Colon (tissue), 2 donors: ENCODE data around the gene ULK2.

Source experiments
- FAIRE-seq: peaks from 2 replicates; lab custom pipeline; 2012; peaks lifted over from hg19 to GRCh38; lab: Jason Lieb, UNC
- donor health status: control.
- donor health status: control.

ULK2 gene

DNA sequence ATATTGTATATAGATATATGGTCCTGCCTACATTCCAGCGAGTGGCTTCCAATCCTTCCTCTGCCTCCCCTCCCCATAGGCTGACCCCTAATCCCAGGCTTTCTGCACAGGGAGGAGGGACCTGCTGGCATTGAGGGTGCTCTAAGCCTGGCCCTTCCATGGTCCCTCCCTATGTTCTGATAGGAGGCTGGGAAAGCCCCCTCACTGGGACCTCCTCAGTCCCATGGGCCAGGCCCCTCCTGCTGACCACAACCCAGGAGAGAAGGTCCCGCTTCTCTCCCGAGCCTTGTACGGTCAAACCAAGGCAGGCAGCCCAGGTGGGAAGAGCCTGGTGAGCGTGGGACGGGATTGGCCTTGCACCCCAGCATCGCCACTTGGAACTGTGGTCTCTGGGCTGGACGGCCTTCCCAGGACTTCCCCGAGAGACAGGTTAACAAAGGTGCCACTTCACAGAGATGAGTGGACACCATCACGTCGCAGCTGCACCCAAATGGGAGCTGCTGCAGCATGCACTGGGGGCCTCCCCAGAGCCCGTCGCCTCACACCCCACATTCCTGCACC is 120.5 kb downstream of the ULK2 start:
- FAIRE-seq, result no peak

GRCh38 chr17:19746517-19746916 is 121.2 kb downstream of the ULK2 start:
- no peak for FAIRE-seq

GRCh38 chr17:19744922-19745757 is 122.6 kb downstream of the ULK2 start:
- no peak for FAIRE-seq

- no peak for FAIRE-seq
These were observed 123.2 kb downstream of the ULK2 start for GRCh38 chr17:19744492-19744891.

- no peak for FAIRE-seq
These were observed 124.3 kb downstream of the ULK2 start for GRCh38 chr17:19743101-19744100.

- no peak for FAIRE-seq
These were observed 125.2 kb downstream of the ULK2 start for GRCh38 chr17:19742495-19742894.

DNA sequence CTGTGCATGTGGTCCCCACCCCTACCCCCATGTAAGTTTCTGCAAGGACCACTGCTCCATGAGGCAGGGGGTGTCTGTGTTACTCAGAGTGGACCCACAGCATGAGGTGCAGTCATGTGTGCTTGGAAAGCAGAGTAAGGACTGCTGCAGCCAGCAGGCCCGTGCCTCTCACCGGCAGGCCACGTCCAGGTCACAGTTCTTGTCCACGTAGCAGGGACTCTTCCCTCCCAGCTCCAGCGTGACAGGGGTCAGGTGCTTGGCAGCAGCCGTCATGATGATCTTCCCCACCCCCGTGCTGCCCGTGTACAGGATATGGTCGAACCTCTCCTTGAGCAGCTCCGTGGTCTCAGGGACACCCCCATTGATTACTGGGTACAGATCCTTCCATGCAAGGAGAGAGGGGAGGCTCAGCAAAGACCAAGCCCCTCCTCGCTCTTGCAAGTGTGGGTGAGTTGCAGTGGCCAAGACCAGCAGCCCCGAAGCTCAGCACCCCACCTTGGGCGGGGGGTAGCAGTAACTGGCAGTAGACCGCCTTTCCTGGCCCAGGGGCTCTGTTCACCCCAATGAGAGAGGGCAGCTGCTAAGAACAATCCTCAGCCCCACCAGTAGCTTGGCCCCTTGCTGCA is 125.8 kb downstream of the ULK2 start:
- FAIRE-seq, result no peak

DNA sequence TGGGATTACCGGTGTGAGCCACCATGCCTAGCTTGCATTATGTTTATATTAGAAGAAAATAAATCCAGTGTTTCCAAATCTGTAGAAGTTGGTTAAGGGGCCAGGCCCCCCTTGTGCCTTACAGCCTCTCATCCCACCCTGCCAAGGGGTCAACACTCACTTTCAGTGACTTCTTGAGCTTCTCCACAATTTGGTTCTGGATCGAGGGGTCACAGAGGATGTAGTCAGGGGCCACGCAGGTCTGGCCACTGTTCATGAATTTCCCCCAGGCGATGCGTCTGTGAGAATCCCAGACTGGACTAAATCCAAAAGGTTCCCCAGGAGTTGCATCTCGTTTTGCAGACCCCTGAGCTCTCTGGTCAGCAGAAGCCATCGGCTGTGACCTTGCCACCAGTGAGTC is 126.8 kb downstream of the ULK2 start:
- FAIRE-seq, result no peak

GRCh38 chr17:19739241-19740201 is 128.2 kb downstream of the ULK2 start:
- FAIRE-seq, result no peak

DNA sequence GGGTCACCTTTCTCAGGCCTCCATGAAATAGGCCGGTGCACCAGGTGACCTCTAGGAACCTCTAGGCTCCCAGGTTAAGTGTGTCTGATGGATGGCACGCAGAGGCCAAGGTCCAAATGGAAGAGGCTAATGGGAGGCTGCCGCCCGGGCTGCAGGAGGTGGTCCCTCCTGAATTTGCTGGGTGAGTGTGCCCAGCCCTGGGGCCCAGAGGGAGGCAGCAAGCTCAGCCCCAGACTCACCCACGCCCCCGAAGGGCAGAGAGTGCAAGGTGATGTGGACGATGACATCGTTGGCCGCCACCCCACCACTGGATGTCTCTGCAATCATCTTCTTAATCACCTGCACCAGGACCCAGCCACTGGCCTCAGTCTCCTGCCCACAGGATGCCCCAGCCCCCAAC is 129.0 kb downstream of the ULK2 start:
- no peak for FAIRE-seq

DNA sequence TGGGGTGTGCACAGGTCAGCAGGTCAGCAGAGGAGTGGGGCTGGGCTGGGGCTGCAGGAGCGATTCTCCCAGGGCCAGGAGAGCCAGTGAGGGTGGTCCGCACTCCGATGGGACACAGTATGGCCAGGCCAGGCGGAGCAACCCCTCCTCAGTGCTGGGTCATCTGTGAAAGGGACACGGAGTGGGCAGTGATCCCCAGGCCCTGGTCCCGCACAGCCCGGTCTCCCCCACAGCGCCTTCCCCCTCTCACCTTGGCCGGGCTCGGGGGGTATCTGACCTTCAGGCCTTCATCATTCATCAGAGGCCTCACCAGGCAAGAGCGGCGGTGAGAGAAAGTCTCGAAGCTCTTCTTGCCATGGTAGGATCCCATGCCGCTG is 129.7 kb downstream of the ULK2 start:
- no peak for FAIRE-seq

DNA sequence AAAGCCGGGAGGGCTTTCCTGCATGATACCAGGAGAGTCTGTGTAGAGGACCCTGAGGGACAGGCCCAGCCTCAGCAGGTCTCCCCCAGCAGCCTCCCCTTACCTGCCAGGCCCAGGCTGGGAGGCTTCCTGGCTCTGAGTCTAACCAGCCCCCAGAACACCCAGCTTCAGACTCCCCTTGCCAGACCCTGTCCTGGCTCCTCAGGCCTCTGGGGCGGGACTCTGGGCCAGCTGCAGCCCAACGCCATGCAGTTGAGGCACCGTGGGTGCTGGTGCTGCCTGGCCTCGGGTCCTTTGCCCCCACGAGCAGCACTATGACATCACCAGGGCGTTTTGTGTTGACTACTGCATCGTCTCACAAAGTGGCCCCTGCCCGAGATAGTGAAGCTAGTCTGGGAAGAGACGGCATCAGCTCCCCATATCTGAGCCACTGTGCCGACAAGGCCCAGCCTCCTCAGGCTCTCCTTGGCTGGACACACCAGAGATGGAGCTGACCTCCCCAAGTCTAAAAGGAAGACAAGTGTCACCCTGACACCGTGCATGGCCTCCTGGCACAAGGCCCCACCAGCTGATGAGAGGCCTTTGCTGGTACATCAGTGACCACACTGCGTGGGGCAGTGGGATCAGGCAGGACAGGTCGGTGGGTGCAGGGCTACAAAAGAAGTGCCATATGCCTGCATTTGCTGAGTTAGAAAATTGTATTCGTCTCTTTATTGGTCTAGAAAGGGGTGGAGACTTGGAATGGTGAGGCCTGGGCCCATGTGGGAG is 130.2 kb downstream of the ULK2 start:
- no peak for FAIRE-seq

DNA sequence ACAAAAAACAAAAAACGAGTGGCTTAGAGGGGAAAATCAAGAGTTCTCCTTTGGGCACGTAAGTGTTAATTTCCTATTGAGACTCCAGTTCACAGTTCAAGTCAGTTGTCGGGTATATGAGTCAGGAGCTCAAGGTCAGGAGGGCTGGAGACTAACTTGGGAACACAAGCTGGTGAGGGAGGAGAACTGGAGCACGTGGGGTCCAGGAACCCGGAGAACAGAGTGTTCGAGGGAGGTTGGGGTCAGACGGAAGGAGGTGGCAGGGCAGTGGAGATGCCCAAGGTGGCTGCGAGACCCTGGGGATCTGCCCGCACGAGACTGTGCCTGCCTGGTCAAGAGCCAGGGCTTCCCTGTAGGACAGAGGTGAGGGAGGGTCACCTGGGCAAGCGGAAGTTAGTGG is 131.7 kb downstream of the ULK2 start:
- no peak for FAIRE-seq

GRCh38 chr17:19733953-19734526 is 133.7 kb downstream of the ULK2 start:
- FAIRE-seq, result no peak

- no peak for FAIRE-seq
These were observed 136.1 kb downstream of the ULK2 start for GRCh38 chr17:19731626-19732025.

DNA sequence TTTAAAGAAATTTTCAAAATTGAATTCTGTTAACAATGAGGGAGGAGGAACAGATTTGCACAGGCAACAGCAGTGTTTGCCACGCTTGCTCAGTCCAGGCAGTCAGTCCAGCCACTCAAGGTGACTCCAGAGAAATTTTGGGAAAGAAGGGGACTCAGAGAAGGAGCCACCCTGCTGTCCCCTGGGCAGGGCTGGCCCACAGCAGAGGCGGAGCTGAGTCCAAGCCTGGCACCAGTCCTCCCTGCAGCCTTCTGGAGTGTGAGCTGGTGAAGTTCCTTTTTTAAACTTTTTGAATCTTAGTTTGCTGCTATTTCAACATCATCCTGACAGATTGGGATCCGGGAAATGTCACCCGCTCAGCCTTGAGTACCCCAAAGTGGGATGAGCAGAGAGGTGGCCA is 136.9 kb downstream of the ULK2 start:
- FAIRE-seq, result no peak

- FAIRE-seq, result no peak
These were observed 137.8 kb downstream of the ULK2 start for GRCh38 chr17:19729900-19730299.

GRCh38 chr17:19728084-19728495 is 139.6 kb downstream of the ULK2 start:
- no peak for FAIRE-seq

DNA sequence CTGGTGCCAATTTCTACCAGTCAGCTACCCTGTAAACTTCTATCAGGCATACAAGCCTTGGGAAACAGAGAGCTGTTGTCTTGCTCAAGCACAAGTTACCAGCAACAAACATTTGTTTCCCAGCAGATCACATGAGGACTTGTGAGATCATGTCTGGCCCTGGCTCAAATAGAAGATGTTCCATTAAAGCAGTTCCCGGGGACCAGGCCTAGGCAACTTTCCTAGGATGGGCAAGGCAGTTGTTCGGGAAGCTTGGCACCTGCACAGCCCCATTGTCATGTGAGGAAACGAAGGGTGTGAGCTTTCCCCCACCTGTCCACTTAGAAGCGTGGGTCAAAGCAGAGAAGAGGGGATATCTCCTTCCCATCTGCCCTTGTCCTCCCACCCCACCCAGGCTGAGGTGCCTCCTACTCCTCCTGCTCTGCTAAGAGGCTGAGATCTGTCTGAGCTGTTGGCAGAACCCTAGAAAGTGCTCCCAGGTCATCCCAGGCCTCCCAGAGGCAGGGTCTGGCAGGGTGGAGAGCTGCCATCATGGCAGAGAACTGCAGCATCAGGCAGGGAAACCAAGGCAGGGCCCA is 140.1 kb downstream of the ULK2 start:
- no peak for FAIRE-seq
